Activated T-helper 17 cell treated with anti-CD3 and anti-CD28 coated beads, Interleukin-2, amount 50 U/mL, for 72 hours (primary cell): Measurements from ENCODE around the gene BCL2L12. TPM values are rescaled to one million over a fixed set of nuclear protein-coding genes. Genes with fewer than 3 reads are reported as not detected.

Source experiments
- ATAC-seq: fragments of 150-1000 bp; cut with Tn5 transposase; replicated peaks from 2 replicates; pipeline ENCODE4 v1.10.0; 2021; ENCODE audit warnings: mild to moderate bottlenecking, moderate library complexity
- H3K27ac Mint-ChIP-seq: one replicate; pipeline ENCODE4 v1.8.0; 2022; ENCODE audit warnings: mixed read lengths
- H3K27me3 Mint-ChIP-seq: one replicate; pipeline ENCODE4 v1.8.0; 2022; ENCODE audit warnings: mixed read lengths
- H3K36me3 Mint-ChIP-seq: one replicate; pipeline ENCODE4 v1.8.0; 2022; ENCODE audit warnings: low read depth, mild to moderate bottlenecking, mixed read lengths
- H3K4me1 Mint-ChIP-seq: one replicate; pipeline ENCODE4 v1.8.0; 2022; ENCODE audit warnings: mixed read lengths
- H3K4me3 Mint-ChIP-seq: one replicate; pipeline ENCODE4 v1.8.0; 2022; ENCODE audit warnings: mild to moderate bottlenecking, mixed read lengths
- H3K9me3 Mint-ChIP-seq: one replicate; pipeline ENCODE4 v1.8.0; 2022; ENCODE audit warnings: mixed read lengths
- total RNA-seq, 2 donors: library from RNA; stranded (reverse); gene quantifications; one replicate each; pipeline ENCODE4 v1.2.3, GENCODE V29; 2022

Gene BCL2L12
- total RNA-seq, 2 donors from 2014 or later, result 61.1 to 80.5 TPM

GRCh38 chr19:49637821-49638738, 27.7 kb upstream of the BCL2L12 start:
- H3K4me3 Mint-ChIP-seq, result peak overlapping the region; percentile 99
- no peak for ATAC-seq
- no peaks in the 10 kb centered on the region for H3K27me3 Mint-ChIP-seq
- no peaks in the 10 kb centered on the region for H3K9me3 Mint-ChIP-seq
- peak overlapping the region; percentile 98 for H3K27ac Mint-ChIP-seq
- H3K36me3 Mint-ChIP-seq, result peaks cover 14% of the 10 kb centered on the region
- H3K4me1 Mint-ChIP-seq, result peaks cover 28% of the 10 kb centered on the region

DNA sequence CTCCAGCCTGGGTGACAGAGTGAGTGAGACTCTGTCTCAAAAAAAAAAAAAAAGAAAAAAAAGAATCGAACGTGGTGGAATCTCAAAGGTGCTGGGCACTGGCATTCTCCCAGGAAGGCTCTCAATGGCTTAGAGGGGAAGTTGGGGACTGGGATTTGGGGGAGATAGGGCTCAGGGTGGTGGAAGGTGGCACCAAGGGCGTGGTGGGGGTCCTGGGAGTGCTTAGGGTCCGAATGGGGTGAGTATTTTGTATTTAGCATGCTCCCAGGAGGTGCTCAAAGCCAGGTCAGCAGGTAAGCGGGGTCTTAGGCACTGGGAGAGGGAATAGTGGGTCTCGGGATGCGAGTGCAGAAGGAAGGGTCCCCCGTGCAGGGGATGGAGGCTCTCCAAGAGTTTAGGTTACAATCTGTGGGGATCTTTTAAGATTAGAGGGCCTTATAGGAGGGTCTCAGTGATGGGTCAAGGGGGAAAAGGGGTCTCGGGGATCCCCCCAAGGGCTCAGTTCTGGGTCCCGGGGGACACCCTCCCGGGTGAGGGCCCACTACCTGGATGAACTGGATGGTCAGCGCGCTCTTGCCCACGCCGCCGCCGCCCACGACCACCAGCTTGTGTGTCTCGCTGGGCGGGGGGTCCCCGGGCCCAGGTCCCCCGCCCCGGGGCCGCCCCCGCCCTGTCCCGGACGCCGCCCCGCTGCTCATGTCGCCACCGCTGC, 26.2 kb upstream of the BCL2L12 start:
- Mint-ChIP-seq H3K36me3 (peaks cover 26% of the 10 kb centered on the region), H3K27ac (peak overlapping the region; percentile 98), H3K4me3 (peak overlapping the region; percentile 99), H3K4me1 (peaks cover 41% of the 10 kb centered on the region), H3K9me3 (no peaks in the 10 kb centered on the region), H3K27me3 (no peaks in the 10 kb centered on the region)
- no peak for ATAC-seq

DNA sequence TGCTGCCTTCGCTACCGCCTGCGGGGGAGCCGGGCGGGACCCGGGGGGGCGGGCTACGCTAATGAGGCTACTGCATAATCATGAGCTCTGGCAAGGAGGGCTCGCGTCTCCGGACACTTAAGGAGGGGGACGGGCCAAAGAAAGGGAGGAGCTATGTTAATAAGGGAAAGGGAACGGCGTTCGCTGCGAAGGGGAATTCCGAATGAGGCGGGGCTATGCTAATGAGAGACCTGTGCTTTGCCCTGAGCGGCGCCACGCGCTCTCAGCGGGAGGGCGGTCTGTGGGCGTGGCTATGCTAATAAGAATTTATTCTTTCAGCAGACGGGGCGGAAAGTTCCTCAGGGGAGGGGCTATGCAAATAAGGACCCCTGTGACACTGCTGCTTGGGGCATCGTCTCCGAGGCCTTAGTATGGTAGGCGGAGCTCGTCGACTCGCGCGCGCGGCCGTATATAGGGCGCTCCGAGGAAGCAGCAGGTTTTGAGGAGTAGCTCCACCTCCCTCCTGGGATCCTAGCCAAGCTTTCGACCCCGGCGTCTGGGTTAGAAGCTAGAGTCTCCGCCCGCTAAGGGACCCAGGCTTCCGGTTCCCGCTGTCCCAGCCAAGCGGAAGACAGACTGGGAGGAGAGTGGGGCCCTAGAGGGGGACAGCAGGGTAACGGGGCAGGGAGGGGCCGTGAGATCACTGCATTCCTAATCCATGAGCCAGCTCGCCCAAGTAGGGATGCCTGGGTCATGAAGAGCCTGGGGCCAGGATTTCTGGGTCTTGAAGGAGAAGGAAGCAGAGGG, 25.4 kb upstream of the BCL2L12 start, which contains the start of gene RRAS:
Gene RRAS (minus strand): TSS at position 31 of the 786 bp plus-strand sequence. CDS start 45 bp downstream, outside the sequence.
- Mint-ChIP-seq H3K9me3 (no peaks in the 10 kb centered on the region), H3K4me3 (peak within 1 kb of the TSS; percentile 99), H3K4me1 (peaks cover 42% of the 10 kb centered on the region), H3K27me3 (no peaks in the 10 kb centered on the region), H3K27ac (peak within 1 kb of the TSS; percentile 98), H3K36me3 (peaks cover 29% of the 10 kb centered on the region)
- peak; percentile 75 for ATAC-seq

GRCh38 chr19:49641688-49642491, 23.8 kb upstream of the BCL2L12 start, which contains the start of gene SCAF1:
SCAF1 (plus strand) TSS chr19:49642209; CDS start chr19:49645027, 2,818 bp downstream.
- Mint-ChIP-seq H3K4me3 (peak within 1 kb of the TSS; percentile 99), H3K4me1 (peaks cover 39% of the 10 kb centered on the region), H3K27me3 (no peaks in the 10 kb centered on the region), H3K9me3 (no peaks in the 10 kb centered on the region), H3K36me3 (peaks cover 45% of the 10 kb centered on the region), H3K27ac (peak within 1 kb of the TSS; percentile 98)
- ATAC-seq, result peak; percentile 70

DNA sequence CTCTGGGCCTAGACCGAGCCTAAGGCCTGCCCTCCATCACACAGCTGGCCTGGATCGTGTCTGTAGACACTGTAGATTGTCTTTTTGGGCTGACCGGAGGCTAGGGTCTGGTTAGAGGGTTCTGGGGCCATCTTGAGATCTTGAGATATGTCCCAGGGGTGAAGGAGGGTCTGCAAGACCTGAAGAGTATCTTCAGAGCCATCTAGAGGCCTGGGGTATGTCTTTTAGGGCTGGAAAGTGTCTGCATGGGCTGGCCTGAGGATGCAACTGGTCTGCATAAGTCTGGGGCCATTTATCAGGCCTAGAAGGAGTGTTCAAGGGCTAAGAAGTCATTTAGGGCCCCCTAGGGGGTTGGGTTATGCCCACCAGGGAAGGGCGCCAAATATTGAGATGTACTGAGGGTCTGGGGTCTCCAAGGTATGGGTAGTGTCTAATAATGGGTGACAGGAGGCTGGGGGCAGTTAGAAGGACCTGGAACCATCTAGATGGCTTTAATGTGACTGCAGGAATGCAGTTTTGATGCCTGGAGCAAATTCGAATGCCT, 23.2 kb upstream of the BCL2L12 start:
- no peaks in the 10 kb centered on the region for H3K9me3 Mint-ChIP-seq
- no peak for ATAC-seq
- H3K27ac Mint-ChIP-seq, result peak overlapping the region; percentile 98
- H3K27me3 Mint-ChIP-seq, result no peaks in the 10 kb centered on the region
- H3K4me1 Mint-ChIP-seq, result peaks cover 39% of the 10 kb centered on the region
- H3K4me3 Mint-ChIP-seq, result peak overlapping the region; percentile 99
- H3K36me3 Mint-ChIP-seq, result peaks cover 52% of the 10 kb centered on the region

GRCh38 chr19:49643466-49643865, 22.3 kb upstream of the BCL2L12 start:
- Mint-ChIP-seq H3K9me3 (no peaks in the 10 kb centered on the region), H3K4me3 (peak overlapping the region; percentile 99), H3K27ac (peak overlapping the region; percentile 98), H3K27me3 (no peaks in the 10 kb centered on the region), H3K4me1 (peaks cover 33% of the 10 kb centered on the region), H3K36me3 (peaks cover 61% of the 10 kb centered on the region)
- no peak for ATAC-seq

DNA sequence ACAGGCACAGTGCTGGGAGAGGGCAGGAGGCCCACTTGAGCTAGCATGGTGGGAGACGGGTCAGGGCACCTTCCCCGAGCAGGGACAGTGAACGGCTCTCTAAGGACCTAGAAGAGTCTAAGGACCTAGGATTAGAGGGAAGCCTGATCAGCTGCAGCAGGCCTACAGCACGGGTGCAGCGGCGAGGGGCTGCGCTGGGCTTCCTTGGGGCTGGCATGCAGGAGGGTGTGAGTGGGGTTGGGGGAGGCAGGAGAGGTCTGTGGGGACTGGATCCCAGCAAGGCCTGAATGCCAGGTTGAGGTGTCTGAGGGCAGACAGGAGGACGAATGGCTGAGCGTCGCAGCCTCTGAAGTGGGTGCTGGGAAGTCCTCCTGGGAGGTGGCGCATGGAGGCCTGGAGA, 20.1 kb upstream of the BCL2L12 start:
- no peak for ATAC-seq
- Mint-ChIP-seq H3K4me3 (no peak overlapping the region), H3K27ac (peak overlapping the region; percentile 41), H3K36me3 (peaks cover 74% of the 10 kb centered on the region), H3K9me3 (no peaks in the 10 kb centered on the region), H3K27me3 (no peaks in the 10 kb centered on the region), H3K4me1 (peaks cover 25% of the 10 kb centered on the region)

DNA sequence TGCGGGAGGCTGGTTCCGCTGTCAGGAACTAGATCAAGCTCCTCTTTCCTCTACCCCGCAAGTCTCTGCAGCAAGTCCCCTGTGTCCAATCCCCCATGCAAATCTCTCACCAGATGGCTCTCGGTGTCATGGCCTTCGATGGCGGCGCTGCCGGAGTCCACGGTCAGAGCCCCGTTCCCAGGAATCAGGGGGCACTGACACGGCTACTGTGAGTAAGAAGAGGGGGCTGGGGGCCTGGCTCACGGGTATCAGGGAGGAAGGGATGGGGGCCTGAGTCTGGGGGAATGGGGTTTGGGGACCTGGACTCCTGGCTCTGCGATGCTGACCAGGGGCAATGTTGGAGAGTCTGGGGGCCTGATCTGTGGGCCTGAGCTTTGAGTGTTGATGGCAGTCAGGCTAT, 19.7 kb upstream of the BCL2L12 start:
- Mint-ChIP-seq H3K4me1 (peaks cover 25% of the 10 kb centered on the region), H3K4me3 (no peak overlapping the region), H3K36me3 (peaks cover 70% of the 10 kb centered on the region), H3K27me3 (no peaks in the 10 kb centered on the region), H3K9me3 (no peaks in the 10 kb centered on the region), H3K27ac (peak overlapping the region; percentile 41)
- ATAC-seq, result no peak

DNA sequence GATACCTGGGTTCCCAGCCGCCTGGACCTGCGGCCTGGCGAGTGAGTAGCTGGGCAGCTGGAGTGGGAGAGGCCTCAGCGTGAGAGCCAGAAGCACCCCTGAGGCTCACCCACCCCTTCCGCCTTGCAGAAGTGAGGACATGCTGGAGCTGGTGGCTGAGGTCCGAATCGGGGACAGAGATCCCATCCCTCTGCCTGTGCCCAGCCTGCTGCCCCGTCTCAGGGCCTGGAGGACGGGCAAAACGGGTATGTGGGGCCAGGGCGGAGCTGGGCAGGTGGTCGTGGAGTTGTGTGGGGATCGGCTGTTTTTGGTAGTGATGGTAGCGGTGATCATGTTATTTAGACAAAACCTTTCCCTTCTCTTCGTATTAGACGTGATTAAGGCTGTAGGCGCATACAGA, 19.1 kb upstream of the BCL2L12 start:
- no peaks in the 10 kb centered on the region for H3K27me3 Mint-ChIP-seq
- peaks cover 25% of the 10 kb centered on the region for H3K4me1 Mint-ChIP-seq
- H3K9me3 Mint-ChIP-seq, result no peaks in the 10 kb centered on the region
- H3K27ac Mint-ChIP-seq, result no peak overlapping the region
- no peak for ATAC-seq
- H3K36me3 Mint-ChIP-seq, result peaks cover 67% of the 10 kb centered on the region
- H3K4me3 Mint-ChIP-seq, result no peak overlapping the region

GRCh38 chr19:49651029-49651819, 14.5 kb upstream of the BCL2L12 start:
- H3K4me1 Mint-ChIP-seq, result peaks cover 4% of the 10 kb centered on the region
- H3K36me3 Mint-ChIP-seq, result peaks cover 75% of the 10 kb centered on the region
- no peaks in the 10 kb centered on the region for H3K27me3 Mint-ChIP-seq
- ATAC-seq, result no peak
- no peak overlapping the region for H3K27ac Mint-ChIP-seq
- no peak overlapping the region for H3K4me3 Mint-ChIP-seq
- no peaks in the 10 kb centered on the region for H3K9me3 Mint-ChIP-seq

GRCh38 chr19:49651820-49652550, 13.7 kb upstream of the BCL2L12 start:
- H3K4me3 Mint-ChIP-seq, result no peak overlapping the region
- H3K4me1 Mint-ChIP-seq, result peaks cover under 1% of the 10 kb centered on the region
- no peaks in the 10 kb centered on the region for H3K9me3 Mint-ChIP-seq
- H3K27ac Mint-ChIP-seq, result no peak overlapping the region
- ATAC-seq, result no peak
- H3K27me3 Mint-ChIP-seq, result no peaks in the 10 kb centered on the region
- peaks cover 75% of the 10 kb centered on the region for H3K36me3 Mint-ChIP-seq
